CD4-positive, CD25-positive, alpha-beta regulatory T cell (primary cell): ENCODE results near the gene TIMM10B. TPM values are rescaled to one million over a fixed set of nuclear protein-coding genes. Genes with fewer than 3 reads are reported as not detected.

ENCODE experiments used
- ATAC-seq, 2 donors: fragments of 150-1000 bp; cut with Tn5 transposase; one replicate each; pipeline ENCODE4 v1.10.0; 2021; ENCODE audit warnings: low read depth in 2 of 2, moderate number of reproducible peaks in 2 of 2, moderate library complexity in 1 of 2
- DNase-seq, 3 donors: peaks; one replicate each; pipeline versions ENCODE4 v3.0.0 to v3.0.0-alpha.2; 2012 to 2022; ENCODE audit warnings: mixed read lengths in 1 of 3
- H3K27ac ChIP-seq: one replicate; pipeline ENCODE4 v1.7.0; 2013; ENCODE audit warnings: mild to moderate bottlenecking, low read length; ENCODE audit not compliant: insufficient read depth, poor library complexity, severe bottlenecking
- H3K27me3 ChIP-seq: one replicate; pipeline ENCODE4 v1.7.0; 2013; ENCODE audit warnings: low read length; ENCODE audit not compliant: control insufficient read depth, insufficient read depth
- H3K36me3 ChIP-seq: one replicate; pipeline ENCODE4 v1.7.0; 2013; ENCODE audit warnings: mild to moderate bottlenecking, low read length, moderate library complexity; ENCODE audit not compliant: control insufficient read depth, insufficient read depth
- H3K4me1 ChIP-seq: 2 replicates; pipeline ENCODE4 v1.7.0; 2013; ENCODE audit warnings: mild to moderate bottlenecking, low read length; ENCODE audit not compliant: insufficient read depth, control insufficient read depth, poor library complexity, severe bottlenecking
- H3K4me3 ChIP-seq: one replicate; pipeline ENCODE4 v1.7.0; 2013; ENCODE audit warnings: low read depth, mild to moderate bottlenecking, low read length, moderate library complexity
- H3K9me3 ChIP-seq, 2 experiments: 1 replicate in 1 of 2; 2 replicates in 1 of 2; pipeline ENCODE4 v1.7.0; 2013; ENCODE audit warnings: low read length in 2 of 2, mild to moderate bottlenecking in 1 of 2, moderate library complexity in 1 of 2; ENCODE audit not compliant: control insufficient read depth in 2 of 2
- H3K27ac Mint-ChIP-seq, 3 donors: one replicate each; pipeline ENCODE4 v1.8.0; 2020 to 2022; ENCODE audit warnings: mild to moderate bottlenecking in 3 of 3, mixed read lengths in 3 of 3, moderate library complexity in 2 of 3
- H3K27me3 Mint-ChIP-seq: one replicate; pipeline ENCODE4 v1.8.0; 2022; ENCODE audit warnings: mild to moderate bottlenecking, mixed read lengths
- H3K36me3 Mint-ChIP-seq: one replicate; pipeline ENCODE4 v1.8.0; 2020; ENCODE audit warnings: mixed read lengths
- H3K4me1 Mint-ChIP-seq, 4 donors: one replicate each; pipeline ENCODE4 v1.8.0; 2020 to 2022; ENCODE audit warnings: mixed read lengths in 4 of 4, mild to moderate bottlenecking in 1 of 4
- H3K4me3 Mint-ChIP-seq, 4 donors: one replicate each; pipeline ENCODE4 v1.8.0; 2020 to 2022; ENCODE audit warnings: mild to moderate bottlenecking in 4 of 4, mixed read lengths in 4 of 4, moderate library complexity in 3 of 4
- H3K9me3 Mint-ChIP-seq, 7 donors: one replicate each; pipeline ENCODE4 v1.8.0; 2020 to 2022; ENCODE audit warnings: mixed read lengths in 7 of 7, mild to moderate bottlenecking in 3 of 7, moderate library complexity in 2 of 7
- polyA plus RNA-seq, 4 donors: library from polyadenylated mRNA; unstranded; fragments of 300-500 nt; fragmentation: Illumina TruSeq; gene quantifications; one replicate each; pipeline ENCODE4 v1.2.3, GENCODE V29; 2021
- total RNA-seq: library from RNA; stranded (reverse); gene quantifications from one replicate; pipeline ENCODE4 v1.2.3, GENCODE V29; 2022

Gene TIMM10B
- total and polyA plus RNA-seq, 5 donors from 2014 or later = 24.5 to 49.8 (median 37.3) TPM

DNA sequence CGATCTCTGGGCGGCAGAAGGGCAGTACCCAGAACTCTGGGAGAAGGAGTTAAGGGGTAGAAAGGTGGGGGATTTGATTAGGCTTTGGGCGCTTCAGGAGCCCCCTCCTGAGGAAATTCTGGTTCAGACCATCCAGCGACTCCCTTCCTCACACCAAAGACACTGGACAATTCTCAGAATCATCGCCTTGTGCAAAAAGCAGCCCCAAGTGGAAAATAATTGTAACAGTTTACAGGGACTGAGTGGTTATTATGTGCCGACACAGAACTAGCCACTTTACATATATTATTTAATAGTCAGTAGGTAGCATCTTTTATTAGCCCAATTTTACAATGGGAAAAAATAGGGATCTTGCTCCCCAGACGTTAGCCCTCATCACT, 6.9 kb upstream of the TIMM10B start:
- H3K27me3 ChIP-seq = no peaks in the 10 kb centered on the region
- peak overlapping the region; percentile 81 for H3K27ac ChIP-seq
- no peak for DNase-seq
- Mint-ChIP-seq H3K9me3 (no peaks in the 10 kb centered on the region), H3K36me3 (peaks cover 3% of the 10 kb centered on the region), H3K4me1 (peaks cover 5 to 42% (median 17%) of the 10 kb centered on the region in 4 donors), H3K4me3 (peak overlapping the region; percentile 82 to 92 (median 86)), H3K27me3 (no peaks in the 10 kb centered on the region), H3K27ac (peak overlapping the region; percentile 60 to 92 (median 71))
- no peaks in the 10 kb centered on the region for H3K9me3 ChIP-seq
- peak overlapping the region; percentile 26 for H3K4me3 ChIP-seq
- H3K36me3 ChIP-seq = peaks cover 11% of the 10 kb centered on the region
- peaks cover 16% of the 10 kb centered on the region for H3K4me1 ChIP-seq
- ATAC-seq = no peak

DNA sequence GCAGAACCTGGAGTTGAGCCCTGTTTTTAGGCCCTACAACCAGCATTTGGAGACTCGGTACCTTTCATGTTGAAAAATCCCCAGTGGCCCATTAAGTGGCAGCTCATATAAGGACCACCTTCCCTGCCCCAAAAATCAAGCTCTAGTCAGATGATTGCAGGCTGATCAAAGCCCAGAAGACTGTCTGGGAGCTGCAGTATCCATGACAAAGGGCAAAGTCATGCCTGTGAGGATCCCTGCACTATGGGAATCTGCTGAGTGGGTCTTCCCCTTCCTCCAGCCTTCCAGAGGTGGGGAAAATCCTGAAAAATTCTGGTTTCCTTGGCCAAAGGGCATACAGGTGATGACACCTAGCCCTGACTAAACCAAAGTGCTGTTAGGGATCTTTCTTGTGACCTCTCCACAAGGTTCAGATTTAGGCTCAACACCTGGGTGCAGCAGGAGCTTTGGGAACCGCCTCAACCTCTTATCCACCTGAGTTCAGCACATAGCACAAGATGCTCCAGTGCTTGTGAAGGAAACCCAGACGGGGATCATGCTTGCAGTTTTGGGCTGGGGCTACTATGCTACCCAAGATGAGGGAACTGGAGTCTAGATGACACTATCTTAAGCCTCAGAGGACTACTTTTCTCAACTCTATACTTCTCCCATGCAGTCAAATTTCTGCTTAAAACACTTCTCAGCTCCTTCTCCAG, 6.3 kb upstream of the TIMM10B start:
- H3K4me3 Mint-ChIP-seq = peak overlapping the region; percentile 82 to 92 (median 86)
- ATAC-seq (no peak), DNase-seq (no peak)
- H3K9me3 Mint-ChIP-seq = no peaks in the 10 kb centered on the region
- Histone ChIP-seq H3K27me3 (no peaks in the 10 kb centered on the region), H3K36me3 (peaks cover 11% of the 10 kb centered on the region), H3K4me1 (peaks cover 18% of the 10 kb centered on the region), H3K9me3 (no peaks in the 10 kb centered on the region), H3K4me3 (no peak overlapping the region), H3K27ac (peak overlapping the region; percentile 81)
- peaks cover 8 to 47% (median 21%) of the 10 kb centered on the region in 4 donors for H3K4me1 Mint-ChIP-seq
- H3K36me3 Mint-ChIP-seq = peaks cover 3% of the 10 kb centered on the region
- H3K27me3 Mint-ChIP-seq = no peaks in the 10 kb centered on the region
- H3K27ac Mint-ChIP-seq = peak overlapping the region; percentile 60 to 97 (median 92)

DNA sequence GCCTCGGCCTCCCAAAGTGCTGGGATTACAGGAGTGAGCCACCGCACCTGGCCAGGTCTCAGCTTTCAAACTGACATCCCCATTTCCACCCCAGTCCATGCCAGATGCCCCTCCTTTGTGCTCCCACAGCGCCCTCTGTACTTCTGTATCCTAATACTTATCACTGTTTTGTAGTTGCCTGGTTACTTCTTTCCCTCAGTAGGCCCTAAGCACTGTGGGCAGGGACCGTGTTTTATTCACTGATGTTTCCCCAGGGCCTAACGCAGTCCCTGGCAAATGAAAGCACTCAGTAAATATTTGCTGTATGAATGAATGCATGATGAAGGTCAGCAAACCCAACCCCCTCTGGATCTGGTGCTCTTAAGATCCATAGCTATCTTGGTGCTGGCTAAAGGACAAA, 5.4 kb upstream of the TIMM10B start:
- Histone ChIP-seq H3K36me3 (peaks cover 11% of the 10 kb centered on the region), H3K4me3 (no peak overlapping the region), H3K9me3 (no peaks in the 10 kb centered on the region), H3K27me3 (no peaks in the 10 kb centered on the region), H3K4me1 (peaks cover 28% of the 10 kb centered on the region), H3K27ac (no peak overlapping the region)
- Mint-ChIP-seq H3K4me3 (peak overlapping the region in 3 of 4 donors; percentile 13 to 86 (median 66)), H3K27me3 (no peaks in the 10 kb centered on the region), H3K27ac (peak overlapping the region; percentile 48 to 72 (median 60)), H3K4me1 (peaks cover 10 to 57% (median 29%) of the 10 kb centered on the region in 4 donors), H3K9me3 (no peaks in the 10 kb centered on the region), H3K36me3 (peaks cover 3% of the 10 kb centered on the region)
- DNase-seq = no peak
- no peak for ATAC-seq

DNA sequence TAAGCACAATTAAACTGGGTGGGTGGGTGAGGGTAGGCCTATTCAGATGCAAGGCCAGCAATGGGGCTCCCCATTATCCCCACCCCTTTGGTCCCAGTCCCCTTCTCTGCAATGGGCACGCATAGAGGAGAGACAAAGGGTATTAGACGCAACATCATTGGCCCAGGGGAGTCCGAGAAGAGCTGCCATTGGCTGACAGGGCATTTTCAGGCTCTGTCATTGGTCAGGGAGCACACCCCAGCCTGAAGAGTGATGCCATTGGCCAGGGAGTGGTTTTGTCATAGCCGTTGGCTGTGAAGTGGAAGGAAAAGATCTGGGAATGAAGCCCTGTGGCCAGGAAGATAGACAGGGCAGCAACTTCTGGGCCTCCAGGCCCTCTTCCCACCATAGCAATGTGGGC, 4.7 kb upstream of the TIMM10B start:
- Histone ChIP-seq H3K4me1 (peaks cover 30% of the 10 kb centered on the region), H3K36me3 (peaks cover 11% of the 10 kb centered on the region), H3K4me3 (no peak overlapping the region), H3K9me3 (no peaks in the 10 kb centered on the region), H3K27me3 (no peaks in the 10 kb centered on the region), H3K27ac (no peak overlapping the region)
- ATAC-seq = no peak
- H3K27ac Mint-ChIP-seq = no peak overlapping the region
- peak overlapping the region in 1 of 4 donors; percentile 86 for H3K4me3 Mint-ChIP-seq
- DNase-seq = no peak
- H3K9me3 Mint-ChIP-seq = no peaks in the 10 kb centered on the region
- peaks cover 10 to 60% (median 28%) of the 10 kb centered on the region in 4 donors for H3K4me1 Mint-ChIP-seq
- peaks cover 3% of the 10 kb centered on the region for H3K36me3 Mint-ChIP-seq
- no peaks in the 10 kb centered on the region for H3K27me3 Mint-ChIP-seq

DNA sequence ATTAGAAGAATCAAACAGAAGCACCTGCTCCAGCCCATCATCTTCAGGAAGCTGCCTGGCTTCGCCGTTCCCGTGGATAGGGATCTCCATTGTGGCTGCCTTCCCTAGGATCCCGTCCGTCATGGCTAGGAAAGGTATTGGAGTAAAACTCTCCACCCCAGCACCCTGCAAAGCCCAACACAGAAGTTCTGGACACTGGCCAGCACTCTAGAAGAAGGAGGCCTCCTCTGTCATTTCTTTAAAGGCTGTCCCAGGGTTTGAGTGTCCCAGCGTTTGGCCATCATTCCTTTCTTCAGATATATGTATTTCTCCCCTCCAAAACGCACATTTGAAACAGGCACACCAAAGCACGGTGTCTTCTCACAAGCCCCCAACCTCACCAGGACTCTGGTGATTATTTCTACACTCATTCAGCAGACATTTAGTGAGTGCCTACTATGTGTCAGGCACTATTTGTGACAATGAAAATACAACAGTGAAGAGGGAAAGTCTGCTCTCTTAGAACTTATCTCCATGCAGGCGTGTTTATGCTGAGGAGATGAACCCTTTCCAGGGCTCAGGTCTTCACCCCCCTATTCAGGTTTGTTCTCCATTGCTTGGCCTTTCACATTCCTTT, 894 bp upstream of the TIMM10B start:
- Histone ChIP-seq H3K4me1 (peaks cover 33% of the 10 kb centered on the region), H3K36me3 (peaks cover 36% of the 10 kb centered on the region), H3K4me3 (peak overlapping the region; percentile 75), H3K9me3 (no peaks in the 10 kb centered on the region), H3K27me3 (no peaks in the 10 kb centered on the region), H3K27ac (peak overlapping the region; percentile 94)
- H3K4me3 Mint-ChIP-seq = peak overlapping the region; percentile 89 to 99 (median 96)
- H3K27me3 Mint-ChIP-seq = no peaks in the 10 kb centered on the region
- ATAC-seq = no peak
- H3K4me1 Mint-ChIP-seq = peaks cover 20 to 51% (median 31%) of the 10 kb centered on the region in 4 donors
- DNase-seq = no peak
- H3K36me3 Mint-ChIP-seq = peaks cover 18% of the 10 kb centered on the region
- peak overlapping the region; percentile 91 to 98 (median 97) for H3K27ac Mint-ChIP-seq
- peaks cover 0 to 2% (median 0%) of the 10 kb centered on the region in 7 donors for H3K9me3 Mint-ChIP-seq

DNA sequence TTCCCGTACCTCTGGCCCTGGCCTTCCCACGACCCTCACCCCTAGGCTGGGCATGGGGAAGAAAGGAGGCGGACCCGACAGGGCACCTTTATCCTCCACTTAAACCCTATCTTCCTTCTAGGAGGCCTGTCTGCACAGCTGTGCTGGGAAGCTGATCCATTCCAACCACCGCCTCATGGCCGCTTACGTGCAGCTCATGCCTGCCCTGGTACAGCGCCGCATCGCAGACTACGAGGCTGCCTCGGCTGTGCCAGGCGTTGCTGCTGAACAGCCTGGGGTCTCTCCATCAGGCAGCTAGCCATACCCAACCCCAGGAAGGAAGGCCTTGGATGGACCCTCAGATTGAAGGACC, 599 bp downstream of the TIMM10B start:
- Mint-ChIP-seq H3K27ac (peak overlapping the region; percentile 11 to 98 (median 97)), H3K36me3 (peaks cover 18% of the 10 kb centered on the region), H3K4me3 (peak overlapping the region; percentile 89 to 99 (median 96)), H3K9me3 (peaks cover 0 to 2% (median 0%) of the 10 kb centered on the region in 7 donors), H3K27me3 (no peaks in the 10 kb centered on the region), H3K4me1 (peaks cover 20 to 50% (median 31%) of the 10 kb centered on the region in 4 donors)
- H3K36me3 ChIP-seq = peaks cover 47% of the 10 kb centered on the region
- H3K27me3 ChIP-seq = no peaks in the 10 kb centered on the region
- peak overlapping the region; percentile 94 for H3K27ac ChIP-seq
- ATAC-seq (no peak), DNase-seq (no peak)
- no peaks in the 10 kb centered on the region for H3K9me3 ChIP-seq
- peak overlapping the region; percentile 87 for H3K4me3 ChIP-seq
- peaks cover 33% of the 10 kb centered on the region for H3K4me1 ChIP-seq

DNA sequence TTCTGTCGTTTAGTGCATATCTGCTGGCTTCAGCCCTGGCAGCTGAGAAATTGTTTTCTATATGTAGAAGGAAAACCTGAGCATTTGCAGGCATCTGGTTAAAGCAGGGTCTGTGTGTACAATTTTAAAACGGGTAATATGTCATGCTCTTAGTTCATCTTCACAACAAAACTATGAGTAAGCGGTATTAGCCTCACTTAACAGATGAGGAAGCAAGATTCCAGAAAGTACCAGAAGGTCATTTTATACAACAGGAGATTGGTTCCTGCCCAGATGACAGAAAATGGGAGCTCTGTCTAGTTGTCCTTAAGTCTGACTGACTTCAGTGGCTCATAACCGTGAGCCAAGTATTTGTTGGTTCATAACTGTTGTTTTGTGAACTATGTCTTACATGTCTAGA, 1.1 kb downstream of the TIMM10B start:
- H3K27ac Mint-ChIP-seq = peak overlapping the region; percentile 48 to 97 (median 70)
- Histone ChIP-seq H3K36me3 (peaks cover 48% of the 10 kb centered on the region), H3K4me1 (peaks cover 33% of the 10 kb centered on the region), H3K27me3 (no peaks in the 10 kb centered on the region), H3K27ac (peak overlapping the region; percentile 94), H3K9me3 (no peaks in the 10 kb centered on the region), H3K4me3 (peak overlapping the region; percentile 87)
- H3K36me3 Mint-ChIP-seq = peaks cover 18% of the 10 kb centered on the region
- DNase-seq (no peak), ATAC-seq (no peak)
- H3K9me3 Mint-ChIP-seq = peaks cover 0 to 2% (median 0%) of the 10 kb centered on the region in 7 donors
- peaks cover 20 to 50% (median 31%) of the 10 kb centered on the region in 4 donors for H3K4me1 Mint-ChIP-seq
- H3K27me3 Mint-ChIP-seq = no peaks in the 10 kb centered on the region
- peak overlapping the region; percentile 89 to 99 (median 96) for H3K4me3 Mint-ChIP-seq
